HL-60 (cell line): ENCODE results near the gene OCIAD1.
"Not testable (repeated sequence)": the region's sequence is repeated elsewhere in the genome, so short reads cannot be mapped to it uniquely, and the experiment has no call there.

Experiments
- DNase-seq, 2 experiments: peaks; one replicate each; pipeline ENCODE4 v3.0.0-alpha.2; 2010 to 2020; ENCODE audit warnings: low read depth in 1 of 2, low spot score in 1 of 2
- H3K27ac ChIP-seq: fragments of 250-450 bp; sonication (Bioruptor Pico); replicated peaks from 2 replicates; pipeline ENCODE4 v1.5.1; 2020; ENCODE audit warnings: mild to moderate bottlenecking, moderate library complexity
- H3K27me3 ChIP-seq: fragments of 250-450 bp; sonication (Bioruptor Pico); 2 replicates; pipeline ENCODE4 v1.5.1; 2021; ENCODE audit warnings: mild to moderate bottlenecking, moderate library complexity; ENCODE audit not compliant: insufficient read depth, poor library complexity, severe bottlenecking
- H3K4me3 ChIP-seq: replicated peaks from 2 replicates; pipeline ENCODE4 v1.5.1; 2011; ENCODE audit warnings: mild to moderate bottlenecking, control low read depth, low read length; ENCODE audit not compliant: insufficient read depth
- GABPA ChIP-seq: IDR thresholded peaks from 2 replicates; pipeline ENCODE4 v1.6.1; 2012; ENCODE audit warnings: low read depth
- POLR2AphosphoS5 ChIP-seq: IDR thresholded peaks from 2 replicates; pipeline ENCODE4 v1.6.1; 2012; ENCODE audit warnings: low read depth
- SPI1 ChIP-seq: IDR thresholded peaks from 2 replicates; pipeline ENCODE4 v1.6.1; 2012; ENCODE audit warnings: low read depth, mild to moderate bottlenecking, borderline replicate concordance
- TF ChIP-seq, protein P1 (sequence below): IDR thresholded peaks from 2 replicates; pipeline ENCODE4 v1.6.1; 2012; ENCODE audit warnings: low read depth; ENCODE audit not compliant: insufficient replicate concordance
- TF ChIP-seq, protein P2 (sequence below): IDR thresholded peaks from one replicate; pipeline ENCODE4 v1.5.1; 2011; ENCODE audit warnings: low read length, control low read depth, inconsistent platforms; ENCODE audit not compliant: insufficient read depth

Gene OCIAD1

DNA sequence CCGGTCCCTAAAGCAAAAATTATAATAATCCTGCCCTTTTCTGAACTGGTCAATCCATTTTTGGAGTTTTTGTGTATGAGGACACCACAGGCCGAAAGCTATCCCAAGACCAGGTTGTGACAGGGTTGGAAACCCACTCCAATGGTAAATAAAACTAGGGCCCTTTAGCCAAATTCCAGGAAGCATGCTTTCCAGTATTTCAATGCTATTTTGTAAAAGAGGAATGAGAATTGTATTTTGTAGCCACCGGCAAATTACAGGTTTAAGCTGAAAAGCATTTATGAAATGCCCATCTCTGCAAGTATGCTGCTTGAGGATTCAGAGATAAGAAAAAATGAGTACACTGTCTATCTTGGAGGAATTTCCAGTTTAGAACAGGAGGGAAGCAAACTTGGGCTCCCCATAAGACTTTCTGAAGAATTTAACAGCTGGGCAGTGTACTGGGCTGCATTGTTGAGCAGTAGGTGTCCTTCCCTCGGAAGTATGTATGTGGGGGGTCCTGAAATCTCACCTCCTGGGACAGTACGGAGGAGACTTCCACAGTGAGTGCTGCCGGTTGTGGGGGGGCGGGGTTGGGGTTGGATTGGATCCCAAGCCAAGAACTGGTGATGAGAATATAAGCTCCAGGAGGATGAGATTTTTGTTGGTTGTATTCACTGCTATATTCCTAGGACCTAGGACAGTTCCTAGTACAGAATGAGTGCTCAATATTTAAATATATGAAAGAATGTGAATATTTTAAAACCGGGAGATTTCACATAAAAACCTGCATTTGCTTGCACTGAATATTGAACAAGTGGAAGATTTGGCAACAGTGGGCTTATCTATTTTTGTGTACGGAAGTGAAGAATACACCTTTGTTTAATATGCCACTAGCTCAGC, 48.9 kb downstream of the OCIAD1 start:
- no peak overlapping the region for H3K27ac ChIP-seq
- TF ChIP-seq, protein P1, sequence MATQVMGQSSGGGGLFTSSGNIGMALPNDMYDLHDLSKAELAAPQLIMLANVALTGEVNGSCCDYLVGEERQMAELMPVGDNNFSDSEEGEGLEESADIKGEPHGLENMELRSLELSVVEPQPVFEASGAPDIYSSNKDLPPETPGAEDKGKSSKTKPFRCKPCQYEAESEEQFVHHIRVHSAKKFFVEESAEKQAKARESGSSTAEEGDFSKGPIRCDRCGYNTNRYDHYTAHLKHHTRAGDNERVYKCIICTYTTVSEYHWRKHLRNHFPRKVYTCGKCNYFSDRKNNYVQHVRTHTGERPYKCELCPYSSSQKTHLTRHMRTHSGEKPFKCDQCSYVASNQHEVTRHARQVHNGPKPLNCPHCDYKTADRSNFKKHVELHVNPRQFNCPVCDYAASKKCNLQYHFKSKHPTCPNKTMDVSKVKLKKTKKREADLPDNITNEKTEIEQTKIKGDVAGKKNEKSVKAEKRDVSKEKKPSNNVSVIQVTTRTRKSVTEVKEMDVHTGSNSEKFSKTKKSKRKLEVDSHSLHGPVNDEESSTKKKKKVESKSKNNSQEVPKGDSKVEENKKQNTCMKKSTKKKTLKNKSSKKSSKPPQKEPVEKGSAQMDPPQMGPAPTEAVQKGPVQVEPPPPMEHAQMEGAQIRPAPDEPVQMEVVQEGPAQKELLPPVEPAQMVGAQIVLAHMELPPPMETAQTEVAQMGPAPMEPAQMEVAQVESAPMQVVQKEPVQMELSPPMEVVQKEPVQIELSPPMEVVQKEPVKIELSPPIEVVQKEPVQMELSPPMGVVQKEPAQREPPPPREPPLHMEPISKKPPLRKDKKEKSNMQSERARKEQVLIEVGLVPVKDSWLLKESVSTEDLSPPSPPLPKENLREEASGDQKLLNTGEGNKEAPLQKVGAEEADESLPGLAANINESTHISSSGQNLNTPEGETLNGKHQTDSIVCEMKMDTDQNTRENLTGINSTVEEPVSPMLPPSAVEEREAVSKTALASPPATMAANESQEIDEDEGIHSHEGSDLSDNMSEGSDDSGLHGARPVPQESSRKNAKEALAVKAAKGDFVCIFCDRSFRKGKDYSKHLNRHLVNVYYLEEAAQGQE: peak; percentile 58
- TF ChIP-seq GABPA: no peak
- H3K27me3 ChIP-seq: no peaks in the 10 kb centered on the region

DNA sequence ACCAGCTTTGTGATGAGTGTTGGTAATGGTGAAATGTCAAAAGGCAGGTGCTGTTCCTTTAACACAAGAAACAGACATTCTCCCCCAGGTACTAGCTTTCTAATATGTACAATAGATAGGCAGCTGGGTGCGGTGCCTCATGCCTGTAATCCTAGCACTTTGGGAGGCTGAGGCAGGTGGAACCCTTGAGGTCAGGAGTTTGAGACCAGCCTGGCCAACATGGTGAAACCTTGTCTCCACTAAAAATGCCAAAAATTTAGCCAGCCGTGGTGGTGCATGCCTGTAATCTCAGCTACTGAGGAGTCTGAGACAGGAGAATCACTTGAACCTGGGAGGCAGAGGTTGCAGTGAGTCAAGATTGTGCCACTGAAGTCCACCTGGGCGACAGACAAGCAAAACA, 50.8 kb downstream of the OCIAD1 start:
- not testable (repeated sequence) for H3K4me3 ChIP-seq, H3K27me3 ChIP-seq, DNase-seq, H3K27ac ChIP-seq

More for the DNA sequence above, 48.9 kb downstream of the OCIAD1 start:
- DNase-seq: no peak
- no peak overlapping the region for H3K4me3 ChIP-seq

DNA sequence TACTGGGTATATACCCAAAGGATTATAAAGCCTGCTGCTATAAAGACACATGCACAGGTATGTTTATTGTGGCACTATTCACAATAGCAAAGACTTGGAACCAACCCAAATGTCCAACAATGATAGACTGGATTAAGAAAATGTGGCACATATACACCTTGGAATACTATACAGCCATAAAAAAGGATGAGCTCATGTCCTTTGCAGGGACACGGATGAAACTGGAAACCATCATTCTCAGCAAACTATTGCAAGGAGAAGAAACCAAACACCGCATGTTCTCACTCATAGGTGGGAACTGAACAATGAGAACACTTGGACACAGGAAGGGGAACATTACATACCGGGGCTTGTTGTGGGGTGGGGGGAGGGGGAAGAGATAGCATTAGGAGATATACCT, 58.9 kb downstream of the OCIAD1 start:
- not testable (repeated sequence) for H3K27me3 ChIP-seq, H3K4me3 ChIP-seq, DNase-seq, H3K27ac ChIP-seq

DNA sequence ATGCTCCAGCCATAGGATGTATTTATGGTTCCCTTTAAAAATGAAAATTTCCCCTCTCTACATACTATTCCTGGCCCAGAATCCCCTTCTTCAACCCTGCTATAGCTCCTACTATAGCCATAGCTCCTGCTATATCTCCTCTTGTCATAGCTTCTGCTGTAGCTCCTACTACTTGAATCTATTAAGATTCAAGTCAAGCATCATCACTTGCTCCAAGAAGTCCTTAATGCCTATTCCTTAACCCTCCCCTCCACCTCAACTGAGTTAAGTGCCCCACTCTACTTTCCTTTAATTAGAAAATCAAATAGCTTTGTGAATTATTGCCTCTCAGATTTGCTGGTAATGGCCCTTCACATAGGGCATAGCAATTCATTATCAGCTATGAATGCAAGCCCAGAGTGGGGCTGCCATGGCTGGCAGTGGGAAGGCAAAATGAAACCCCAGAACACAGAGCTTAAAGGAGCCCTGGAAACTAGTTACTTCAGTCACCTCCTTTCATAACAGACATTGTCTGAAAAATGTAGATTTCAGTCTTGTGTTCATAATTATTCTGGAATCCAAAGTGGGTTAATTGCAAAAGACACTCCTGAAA, 60.2 kb downstream of the OCIAD1 start:
- H3K27me3 ChIP-seq: no peaks in the 10 kb centered on the region
- H3K27ac ChIP-seq: no peak overlapping the region
- H3K4me3 ChIP-seq: no peak overlapping the region
- DNase-seq: no peak
- TF ChIP-seq SPI1 (no peak), GABPA (no peak), POLR2AphosphoS5 (no peak)
- TF ChIP-seq, protein P1: no peak
- TF ChIP-seq, protein P2, sequence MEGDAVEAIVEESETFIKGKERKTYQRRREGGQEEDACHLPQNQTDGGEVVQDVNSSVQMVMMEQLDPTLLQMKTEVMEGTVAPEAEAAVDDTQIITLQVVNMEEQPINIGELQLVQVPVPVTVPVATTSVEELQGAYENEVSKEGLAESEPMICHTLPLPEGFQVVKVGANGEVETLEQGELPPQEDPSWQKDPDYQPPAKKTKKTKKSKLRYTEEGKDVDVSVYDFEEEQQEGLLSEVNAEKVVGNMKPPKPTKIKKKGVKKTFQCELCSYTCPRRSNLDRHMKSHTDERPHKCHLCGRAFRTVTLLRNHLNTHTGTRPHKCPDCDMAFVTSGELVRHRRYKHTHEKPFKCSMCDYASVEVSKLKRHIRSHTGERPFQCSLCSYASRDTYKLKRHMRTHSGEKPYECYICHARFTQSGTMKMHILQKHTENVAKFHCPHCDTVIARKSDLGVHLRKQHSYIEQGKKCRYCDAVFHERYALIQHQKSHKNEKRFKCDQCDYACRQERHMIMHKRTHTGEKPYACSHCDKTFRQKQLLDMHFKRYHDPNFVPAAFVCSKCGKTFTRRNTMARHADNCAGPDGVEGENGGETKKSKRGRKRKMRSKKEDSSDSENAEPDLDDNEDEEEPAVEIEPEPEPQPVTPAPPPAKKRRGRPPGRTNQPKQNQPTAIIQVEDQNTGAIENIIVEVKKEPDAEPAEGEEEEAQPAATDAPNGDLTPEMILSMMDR: no peak

DNA sequence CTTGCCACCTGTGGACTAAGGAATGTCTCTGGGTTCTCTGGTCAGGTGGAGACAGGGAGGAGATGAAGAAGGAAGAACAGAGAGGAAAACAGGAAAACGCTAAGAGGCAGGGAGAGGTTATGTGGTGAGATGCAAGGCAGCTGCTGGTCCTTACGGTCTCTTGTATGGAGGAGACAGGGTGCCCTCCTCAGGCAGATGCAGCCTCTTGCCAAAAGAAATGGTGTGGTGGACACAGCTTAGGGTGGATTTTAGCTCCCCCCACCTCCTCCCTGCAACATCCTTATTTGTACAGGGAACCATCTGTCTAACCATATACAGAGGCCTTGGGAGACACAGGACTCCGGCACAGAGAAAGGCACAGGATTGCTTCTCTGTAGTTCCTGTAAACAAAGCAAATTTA, 66.0 kb downstream of the OCIAD1 start:
- H3K27me3 ChIP-seq: no peaks in the 10 kb centered on the region
- no peak for DNase-seq
- TF ChIP-seq SPI1 (no peak), POLR2AphosphoS5 (no peak), GABPA (no peak)
- TF ChIP-seq, protein P1: no peak
- TF ChIP-seq, protein P2: no peak
- H3K27ac ChIP-seq: no peak overlapping the region
- no peak overlapping the region for H3K4me3 ChIP-seq
